GM12872 (cell line): ENCODE results near the gene GASK1A.

ENCODE experiments used
- TF ChIP-seq, protein P1 (sequence below): IDR thresholded peaks from 3 replicates; pipeline ENCODE4 v1.5.1; 2011; ENCODE audit warnings: low read depth, mild to moderate bottlenecking, low read length, moderate library complexity; ENCODE audit not compliant: insufficient read depth

The GASK1A gene

DNA sequence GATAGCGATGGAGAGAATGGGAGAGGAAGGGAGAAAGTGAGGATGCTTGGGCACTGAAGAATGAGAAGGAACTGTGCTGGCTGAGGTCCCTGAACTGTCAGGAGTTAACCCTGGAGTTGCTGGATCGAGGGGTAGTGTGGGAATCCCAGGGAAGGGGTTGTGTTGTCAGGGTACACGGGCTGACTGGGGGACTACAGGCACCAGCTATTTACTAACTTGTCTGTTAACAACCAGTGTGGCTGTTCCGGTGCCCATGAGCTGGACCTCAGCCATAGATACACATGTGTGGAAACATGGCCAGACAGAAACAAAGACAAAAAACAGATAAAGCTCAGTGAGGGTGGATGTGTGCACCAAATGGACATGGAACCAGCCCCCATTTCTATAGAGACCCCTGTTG lies 55.1 kb downstream of the GASK1A start:
- TF ChIP-seq, protein P1, sequence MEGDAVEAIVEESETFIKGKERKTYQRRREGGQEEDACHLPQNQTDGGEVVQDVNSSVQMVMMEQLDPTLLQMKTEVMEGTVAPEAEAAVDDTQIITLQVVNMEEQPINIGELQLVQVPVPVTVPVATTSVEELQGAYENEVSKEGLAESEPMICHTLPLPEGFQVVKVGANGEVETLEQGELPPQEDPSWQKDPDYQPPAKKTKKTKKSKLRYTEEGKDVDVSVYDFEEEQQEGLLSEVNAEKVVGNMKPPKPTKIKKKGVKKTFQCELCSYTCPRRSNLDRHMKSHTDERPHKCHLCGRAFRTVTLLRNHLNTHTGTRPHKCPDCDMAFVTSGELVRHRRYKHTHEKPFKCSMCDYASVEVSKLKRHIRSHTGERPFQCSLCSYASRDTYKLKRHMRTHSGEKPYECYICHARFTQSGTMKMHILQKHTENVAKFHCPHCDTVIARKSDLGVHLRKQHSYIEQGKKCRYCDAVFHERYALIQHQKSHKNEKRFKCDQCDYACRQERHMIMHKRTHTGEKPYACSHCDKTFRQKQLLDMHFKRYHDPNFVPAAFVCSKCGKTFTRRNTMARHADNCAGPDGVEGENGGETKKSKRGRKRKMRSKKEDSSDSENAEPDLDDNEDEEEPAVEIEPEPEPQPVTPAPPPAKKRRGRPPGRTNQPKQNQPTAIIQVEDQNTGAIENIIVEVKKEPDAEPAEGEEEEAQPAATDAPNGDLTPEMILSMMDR = no peak

DNA sequence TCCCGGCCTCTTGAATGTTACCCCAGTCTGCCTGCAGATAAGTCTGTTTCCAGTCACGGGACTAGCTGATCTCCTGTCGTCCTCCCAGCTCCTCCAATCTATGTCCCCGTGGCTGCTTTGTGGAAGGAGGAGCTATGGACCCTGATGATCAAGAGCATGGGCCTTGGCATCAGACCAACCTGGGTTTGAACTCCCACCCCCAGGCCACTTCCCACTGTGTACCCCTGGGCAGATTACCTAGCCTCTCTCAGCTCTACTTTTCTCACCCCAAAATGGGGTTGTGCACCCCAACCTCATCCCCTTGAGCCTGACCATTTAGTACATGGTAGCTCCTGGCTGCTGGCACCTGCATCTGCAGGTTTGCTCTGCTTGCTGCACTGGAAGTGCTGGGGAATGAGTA lies 55.8 kb downstream of the GASK1A start:
- TF ChIP-seq, protein P1 = no peak

- TF ChIP-seq, protein P1 = no peak
Observed at GRCh38 chr3:43035801-43036365, 56.8 kb downstream of the GASK1A start.

GRCh38 chr3:43036621-43037423 lies 57.7 kb downstream of the GASK1A start:
- TF ChIP-seq, protein P1 = no peak

DNA sequence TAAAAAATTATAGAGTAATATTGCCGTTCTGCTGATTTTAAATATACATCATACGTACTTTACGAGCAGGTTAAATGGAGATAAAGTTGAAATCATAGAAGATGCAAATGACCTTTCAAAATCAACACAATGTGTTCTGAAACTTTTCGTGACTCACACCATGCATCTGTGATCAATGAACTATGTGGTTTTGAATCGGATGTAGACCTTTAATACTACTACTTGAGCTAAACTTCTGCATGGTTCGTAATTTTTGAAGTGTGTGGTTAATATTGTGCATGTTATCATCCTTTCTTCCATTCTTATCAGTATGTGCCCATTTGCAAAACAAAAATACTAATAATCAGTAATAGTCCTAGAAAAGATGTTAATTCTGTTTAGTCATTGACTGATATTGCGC lies 58.9 kb downstream of the GASK1A start:
- TF ChIP-seq, protein P1 = no peak

GRCh38 chr3:43041517-43041916 lies 62.4 kb downstream of the GASK1A start:
- TF ChIP-seq, protein P1 = no peak

DNA sequence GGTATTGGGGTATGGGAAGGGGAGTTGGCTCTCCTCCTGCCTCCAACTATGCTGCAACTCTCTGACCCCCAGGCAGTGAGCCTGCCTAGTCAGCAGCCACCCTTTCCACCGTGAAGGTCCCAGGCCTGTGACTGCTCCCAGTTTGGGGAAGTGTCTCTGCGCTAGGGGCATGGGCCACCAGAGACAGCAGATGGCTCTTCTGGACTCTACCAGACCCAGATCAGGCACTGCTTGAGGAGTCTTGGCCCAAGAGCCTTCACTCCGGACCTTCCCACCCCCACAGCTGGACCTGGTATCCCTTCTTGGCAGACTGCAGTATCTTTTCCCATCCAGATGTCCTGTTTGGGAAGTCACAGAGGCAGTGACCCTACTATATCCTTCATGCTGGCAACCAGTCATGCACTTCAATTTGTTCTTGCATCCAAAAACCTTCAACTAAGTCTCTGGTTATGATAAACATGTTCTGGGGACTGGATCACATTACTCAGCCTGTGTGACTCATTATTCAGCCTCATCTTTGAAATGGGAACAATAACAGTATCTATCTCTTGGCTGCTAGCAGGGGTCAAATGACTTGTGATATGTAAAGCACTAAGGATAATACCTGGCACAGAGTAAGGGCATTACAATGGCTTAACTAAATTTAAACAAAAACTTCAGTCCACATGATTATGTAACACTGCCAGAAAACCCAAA lies 64.1 kb downstream of the GASK1A start:
- TF ChIP-seq, protein P1 = no peak
